Urothelium cell line (cell line): ENCODE results near the gene RAB22A.
"Not testable (repeated sequence)": the region's sequence is repeated elsewhere in the genome, so short reads cannot be mapped to it uniquely, and the experiment has no call there.

Experiments
- DNase-seq: peaks from one replicate; pipeline ENCODE4 v3.0.0; 2011; ENCODE audit warnings: low spot score, mixed read lengths
- FAIRE-seq: peaks from 2 replicates; lab custom pipeline; 2011; peaks lifted over from hg19 to GRCh38; lab: Jason Lieb, UNC

The RAB22A gene

GRCh38 chr20:58407201-58407873, 97.8 kb downstream of the RAB22A start:
- no peak for FAIRE-seq
- peak; percentile 21 for DNase-seq

- FAIRE-seq (no peak), DNase-seq (no peak)
These were observed 98.5 kb downstream of the RAB22A start for GRCh38 chr20:58407966-58408557.

GRCh38 chr20:58408603-58409246, 99.2 kb downstream of the RAB22A start:
- FAIRE-seq: no peak
- DNase-seq: no peak

GRCh38 chr20:58414216-58414615, 104.7 kb downstream of the RAB22A start:
- FAIRE-seq, DNase-seq: not testable (repeated sequence)

- not testable (repeated sequence) for FAIRE-seq, DNase-seq
These were observed 105.3 kb downstream of the RAB22A start for GRCh38 chr20:58414786-58415185.

GRCh38 chr20:58416057-58416456, 106.5 kb downstream of the RAB22A start:
- no peak for DNase-seq
- no peak for FAIRE-seq

GRCh38 chr20:58416835-58417234, 107.3 kb downstream of the RAB22A start:
- no peak for FAIRE-seq
- no peak for DNase-seq
